ENCODE measurements around the gene ROR1.
"Not testable (repeated sequence)": the region's sequence is repeated elsewhere in the genome, so short reads cannot be mapped to it uniquely, and the experiment has no call there.

The ROR1 gene

DNA sequence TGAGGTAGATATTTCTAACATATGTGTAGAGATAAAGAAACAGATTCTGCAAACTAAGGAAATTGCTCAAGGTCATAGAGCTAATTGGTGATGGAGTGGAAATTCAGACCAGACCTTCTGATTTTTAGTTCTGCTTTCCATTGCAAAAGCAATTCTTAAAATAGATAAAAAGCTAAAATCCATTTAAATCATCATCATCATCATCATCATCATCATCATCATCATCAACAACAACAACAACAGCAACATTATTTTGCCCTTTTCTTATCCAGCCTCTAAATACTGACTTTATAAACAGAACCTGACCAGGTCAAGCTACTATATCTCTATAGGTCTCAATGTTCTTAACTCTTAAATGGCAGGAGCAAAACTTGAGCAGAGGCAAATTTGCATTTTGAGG, 14.0 kb upstream of the ROR1 start:
- no peak for DNase-seq

- DNase-seq, result no peak
Measured at GRCh38 chr1:63770381-63770780, 3.4 kb upstream of the ROR1 start.

DNA sequence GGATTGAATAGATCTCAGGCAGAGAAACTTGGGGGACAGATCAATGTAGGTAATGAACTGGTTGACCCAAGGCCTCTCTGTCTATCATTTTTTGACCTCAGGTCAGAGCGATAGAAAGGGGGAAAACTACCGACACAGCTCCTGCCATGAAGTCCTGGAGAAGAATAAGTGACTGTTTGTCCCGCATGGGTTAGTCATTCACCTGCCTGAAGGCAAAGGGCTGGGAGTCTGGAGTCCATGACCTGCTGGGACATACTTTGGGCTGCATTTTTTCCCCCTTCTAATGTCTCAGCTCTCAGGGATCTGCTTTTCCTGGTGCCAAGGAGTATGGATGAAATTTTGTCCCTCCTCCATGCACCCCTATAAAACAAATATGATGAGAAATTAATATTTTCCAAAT, 1.6 kb upstream of the ROR1 start:
- DNase-seq, result no peak

DNA sequence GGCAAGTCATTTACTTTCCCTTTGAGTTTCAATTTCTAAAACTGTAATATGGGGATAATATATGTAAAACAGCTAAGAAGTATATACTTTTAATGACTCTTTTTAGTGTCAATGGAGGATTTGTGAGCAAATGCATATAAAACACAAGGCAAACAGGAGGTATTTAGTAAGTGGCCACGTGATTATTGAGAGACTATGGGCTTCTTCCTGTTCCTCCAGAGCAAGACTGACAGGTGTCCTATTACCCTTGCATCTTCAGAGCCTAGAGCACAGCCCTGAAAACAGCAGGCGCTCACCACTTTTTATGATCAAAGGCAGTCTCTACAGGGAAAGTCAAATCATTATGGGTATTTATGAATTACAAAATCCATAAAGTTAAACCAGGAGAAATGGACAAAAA, 941 bp upstream of the ROR1 start:
- DNase-seq, result no peak

DNA sequence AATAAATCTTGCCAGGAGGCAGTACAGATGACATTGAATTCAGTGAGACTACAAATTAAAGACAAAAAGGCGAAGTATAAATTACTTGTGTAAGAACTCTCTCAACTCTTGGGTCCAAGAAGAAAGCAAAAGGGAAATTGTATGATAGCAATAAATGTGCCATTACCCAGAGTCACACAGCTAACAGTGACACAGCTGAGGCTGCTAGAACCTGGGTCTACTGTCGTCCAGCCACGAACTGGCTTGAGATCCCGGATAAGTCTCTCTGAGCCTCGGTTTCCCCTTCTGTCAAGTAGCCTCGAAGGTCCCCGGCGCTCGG, 362 bp upstream of the ROR1 start:
- no peak for DNase-seq

DNA sequence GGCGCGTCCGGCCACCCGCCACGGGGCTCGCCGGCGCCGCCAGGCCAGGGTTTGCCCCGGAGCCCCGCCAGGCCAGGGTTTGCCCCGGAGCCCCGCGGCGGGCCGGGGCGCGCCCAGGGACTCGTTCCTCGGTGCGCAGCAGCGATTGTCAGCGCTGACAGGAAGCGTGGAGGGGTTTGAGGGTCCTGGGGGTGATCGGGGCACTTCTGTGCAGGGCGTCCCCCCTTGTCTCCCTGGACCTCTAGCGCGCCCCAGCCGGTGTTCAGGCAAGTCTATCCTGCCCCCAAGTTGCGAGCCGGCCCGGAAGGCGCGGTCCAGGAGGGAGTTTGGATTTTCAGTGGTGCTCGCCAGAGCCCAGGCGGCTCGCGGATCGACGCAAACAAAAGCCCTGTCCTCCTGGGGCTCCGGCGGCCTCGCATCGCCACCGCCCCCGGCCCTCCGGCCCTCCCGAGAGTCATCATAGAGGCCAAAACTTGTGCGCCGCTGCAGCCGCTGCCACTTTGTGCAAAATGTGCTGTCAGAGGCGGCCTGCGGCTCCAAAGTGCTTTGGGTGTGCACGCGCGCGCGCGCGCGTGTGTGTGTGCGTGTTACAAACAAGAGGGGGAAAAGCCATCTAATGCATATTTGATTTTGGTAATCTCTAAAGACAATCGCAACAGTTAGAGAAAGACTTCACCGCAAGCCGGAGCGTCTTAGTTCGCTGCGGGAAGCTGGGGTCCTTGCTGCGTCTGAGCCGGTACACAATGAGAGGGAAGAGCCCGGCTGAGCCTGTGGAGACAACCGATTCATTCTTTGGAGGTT, 1.0 kb downstream of the ROR1 start:
- DNase-seq, result no peak

DNA sequence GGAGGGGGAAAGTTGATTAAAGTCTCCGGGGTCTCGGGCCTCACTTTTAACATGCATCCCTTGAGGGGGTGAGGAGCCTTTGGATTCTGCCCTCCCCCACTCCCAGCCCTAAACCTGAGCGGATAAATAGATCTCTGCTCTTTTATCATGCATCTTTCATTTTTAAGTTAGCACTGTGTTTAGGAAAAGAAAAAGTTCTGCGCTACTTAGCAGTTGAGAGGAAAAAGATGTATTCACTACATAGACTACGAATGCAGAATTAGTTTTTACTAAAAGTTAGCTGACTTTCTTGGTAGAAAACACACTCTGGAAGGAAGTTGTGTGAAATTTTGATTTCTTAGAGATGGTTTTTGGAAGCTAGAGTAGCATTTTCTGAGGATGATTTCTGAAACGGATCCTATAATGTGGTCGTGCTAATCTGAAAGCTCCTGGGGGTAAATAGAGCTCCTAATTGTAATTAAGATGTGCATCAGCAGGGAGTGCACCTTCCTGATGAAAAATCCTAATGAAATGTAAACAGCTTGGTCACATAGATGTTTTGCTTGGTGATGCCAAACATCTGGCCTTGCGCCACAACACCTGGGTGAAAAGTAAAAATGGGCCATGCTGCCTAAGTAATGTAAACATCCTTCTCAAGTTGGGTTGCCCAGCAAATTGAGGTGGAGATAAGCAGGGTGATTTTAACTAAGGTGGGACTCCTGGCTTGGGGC, 1.8 kb downstream of the ROR1 start:
- DNase-seq, result no peak

DNA sequence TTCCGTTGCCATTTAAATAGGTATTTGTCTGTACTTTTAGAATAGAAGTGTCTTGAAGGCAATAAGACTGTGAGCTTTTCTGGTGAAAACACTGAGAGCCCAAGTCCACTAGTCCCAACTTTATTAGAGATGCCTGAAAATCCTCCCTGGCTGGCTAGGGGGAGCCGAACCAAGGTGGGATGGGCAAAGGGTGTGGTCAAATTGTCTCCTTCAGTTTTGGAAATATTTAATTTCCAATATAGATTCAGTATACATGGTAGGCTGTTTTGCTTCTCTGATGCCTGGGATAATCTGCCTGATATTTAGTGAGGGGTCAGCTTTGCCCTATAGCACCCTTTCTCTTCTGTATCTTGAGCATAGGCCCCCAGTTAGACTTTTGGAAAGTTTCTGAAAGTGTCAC, 3.5 kb downstream of the ROR1 start:
- DNase-seq, result no peak

DNA sequence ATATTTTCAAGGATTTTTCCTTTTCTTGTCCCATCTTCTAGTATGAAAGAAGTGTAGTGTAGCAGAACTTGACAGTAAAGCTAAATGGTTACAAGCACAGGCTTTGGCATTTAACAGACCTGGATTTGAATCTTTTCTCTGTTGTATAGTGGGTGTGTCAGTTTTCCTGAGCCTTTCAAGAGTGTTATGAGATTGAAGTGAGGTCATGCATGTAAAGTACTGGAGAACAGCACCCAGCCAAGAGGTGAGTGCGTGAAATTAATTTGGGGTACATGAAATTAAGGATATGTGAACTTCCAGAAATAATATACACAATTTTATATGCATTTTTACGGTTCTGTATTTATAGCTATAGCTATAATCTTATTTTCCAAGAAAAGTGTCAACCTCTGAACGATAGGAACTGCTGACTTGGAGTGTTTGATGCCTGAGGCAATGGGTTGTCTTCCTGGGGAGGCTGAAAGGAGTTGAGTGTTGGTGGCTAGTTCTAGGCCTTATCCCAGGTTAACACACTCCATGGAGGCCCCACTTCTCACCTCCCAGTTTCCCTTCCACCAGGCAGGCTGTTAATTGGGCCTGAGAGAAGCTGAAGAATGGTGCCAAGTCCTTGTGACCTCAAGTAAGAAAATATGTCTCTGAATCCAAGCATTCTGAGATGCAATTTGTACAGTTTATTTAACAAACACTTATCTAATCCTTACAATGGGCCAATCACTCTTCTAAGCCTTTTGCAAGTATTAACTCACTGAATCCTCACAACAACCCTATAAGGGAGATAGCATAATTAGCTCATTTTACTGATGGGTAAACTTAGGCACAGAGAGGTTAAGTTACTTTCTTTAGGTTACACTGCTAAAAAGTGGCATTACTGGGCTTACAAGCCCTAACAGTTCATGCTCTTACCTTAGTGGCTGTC, 4.4 kb downstream of the ROR1 start:
- no peak for DNase-seq

DNA sequence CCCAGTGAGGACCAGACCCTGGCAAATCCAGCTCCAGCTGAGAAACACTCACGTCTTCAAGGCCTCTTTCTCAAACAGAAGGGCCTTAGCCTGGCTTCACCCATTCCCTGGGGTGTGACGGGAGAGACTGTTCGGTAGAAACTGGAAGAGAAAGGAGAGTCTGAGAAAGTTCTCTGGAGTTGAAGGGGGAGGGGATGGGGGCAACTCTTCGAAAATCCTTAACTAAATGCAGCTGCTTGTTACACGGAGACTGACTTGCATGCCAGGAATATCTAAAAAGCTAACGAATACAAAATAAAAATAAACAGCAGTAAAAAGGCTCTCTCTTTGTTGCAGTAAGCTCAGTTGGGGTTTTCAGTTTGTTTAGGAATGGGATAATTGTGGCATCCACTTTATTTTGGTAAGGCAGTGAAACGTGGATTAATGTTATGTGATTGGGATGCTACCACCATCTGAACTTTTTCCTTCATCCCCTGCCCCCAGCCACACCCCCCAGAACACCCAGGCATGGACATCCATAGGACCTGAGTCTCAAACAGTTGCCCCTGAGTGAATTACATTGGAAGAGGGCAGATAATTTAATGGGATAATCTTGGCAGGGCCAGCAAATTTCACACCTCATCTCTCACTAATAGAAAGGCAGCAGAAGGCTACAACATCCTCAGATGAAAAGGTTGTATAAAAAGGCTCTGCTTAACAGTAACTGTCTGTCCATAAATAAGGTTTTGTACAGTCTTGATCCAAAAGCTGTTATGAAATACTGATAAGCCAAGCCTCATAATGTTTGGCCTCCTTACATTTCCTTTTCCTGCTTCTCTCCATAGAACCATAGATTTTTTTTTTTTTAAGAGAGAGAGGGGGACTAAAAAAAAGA, 5.8 kb downstream of the ROR1 start:
- DNase-seq, result no peak

DNA sequence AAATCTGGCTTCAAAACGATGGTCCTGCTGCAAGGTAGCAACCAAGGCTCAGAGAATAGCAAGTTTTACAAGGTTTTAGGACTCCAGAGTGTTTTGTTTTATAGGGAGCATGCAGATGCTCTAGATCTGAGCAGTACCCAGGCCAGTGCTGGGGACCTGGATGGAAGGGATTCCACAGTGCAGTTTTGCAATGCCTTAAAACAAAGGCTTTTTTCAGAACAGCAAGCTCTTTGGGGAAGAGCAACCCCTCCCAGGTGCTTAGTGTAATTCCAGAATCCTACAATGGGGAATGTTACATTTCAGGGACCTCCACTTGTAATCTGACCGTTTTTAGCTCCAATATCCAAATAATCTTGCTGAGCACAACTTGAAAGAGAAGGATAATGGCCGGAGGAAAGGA, 6.7 kb downstream of the ROR1 start:
- DNase-seq, result no peak

DNA sequence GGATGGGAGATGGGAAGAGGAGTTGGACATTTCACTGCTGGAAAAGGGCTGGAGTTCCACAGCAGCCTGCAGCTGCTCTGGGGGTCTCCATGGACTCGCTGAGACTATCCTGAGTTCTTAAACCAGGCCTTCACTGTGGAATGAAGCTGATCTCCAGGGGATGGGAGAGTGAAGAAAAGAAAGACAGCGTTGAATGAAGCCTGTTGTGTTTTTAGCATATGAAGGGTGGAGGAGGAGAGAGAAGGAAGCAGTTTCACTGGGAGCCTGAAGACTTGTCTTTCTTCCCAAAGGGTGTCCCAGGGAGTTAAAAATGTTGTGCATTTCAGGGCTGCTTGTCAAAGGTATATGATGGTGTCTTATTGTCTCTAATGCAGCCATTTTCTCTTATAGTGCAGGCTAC, 9.2 kb downstream of the ROR1 start:
- no peak for DNase-seq

GRCh38 chr1:63784083-63784482, 10.3 kb downstream of the ROR1 start:
- DNase-seq, result no peak

DNA sequence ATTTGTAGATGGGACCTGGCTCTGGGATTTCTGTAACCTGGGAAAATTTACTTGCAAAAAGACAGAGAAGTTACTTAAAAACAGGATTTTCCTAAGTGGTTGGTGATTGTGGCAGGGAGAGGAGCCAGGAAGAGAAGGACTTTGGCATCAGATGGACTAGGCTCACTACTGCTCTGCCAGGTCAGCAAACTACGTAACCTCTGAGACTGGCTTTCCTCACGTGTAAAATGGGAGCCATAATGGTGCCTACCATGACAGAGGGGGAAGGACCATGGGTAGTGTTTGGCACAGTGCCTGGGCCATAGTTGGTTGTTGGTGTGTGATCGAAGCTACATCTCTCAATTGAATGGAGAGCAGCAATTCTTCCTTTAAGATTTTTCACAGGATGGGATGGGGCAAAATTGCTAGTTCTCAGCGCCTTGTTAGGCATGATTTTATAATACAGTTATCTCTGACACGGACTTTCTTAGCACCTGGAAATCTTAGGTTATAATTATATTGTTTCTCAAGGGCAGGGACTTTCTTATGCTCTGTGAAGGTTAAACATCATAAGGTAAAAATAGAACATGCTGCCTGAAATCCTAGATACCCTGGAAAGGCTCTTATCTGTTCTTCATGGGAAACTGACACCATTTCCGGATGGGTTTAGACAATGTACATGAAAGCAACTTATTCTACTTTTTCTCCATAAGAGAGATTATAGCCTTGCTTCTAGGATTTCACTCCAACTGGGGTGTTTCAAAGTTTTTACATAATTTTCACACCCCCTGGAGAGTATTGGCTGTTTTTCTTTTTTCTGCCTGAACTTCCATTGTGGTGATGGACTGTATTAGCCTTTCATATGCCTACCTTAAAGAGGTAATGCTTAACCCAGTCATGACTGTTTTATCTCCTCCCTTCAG, 10.9 kb downstream of the ROR1 start:
- no peak for DNase-seq

GRCh38 chr1:63787270-63787669, 13.5 kb downstream of the ROR1 start:
- DNase-seq, result not testable (repeated sequence)

DNA sequence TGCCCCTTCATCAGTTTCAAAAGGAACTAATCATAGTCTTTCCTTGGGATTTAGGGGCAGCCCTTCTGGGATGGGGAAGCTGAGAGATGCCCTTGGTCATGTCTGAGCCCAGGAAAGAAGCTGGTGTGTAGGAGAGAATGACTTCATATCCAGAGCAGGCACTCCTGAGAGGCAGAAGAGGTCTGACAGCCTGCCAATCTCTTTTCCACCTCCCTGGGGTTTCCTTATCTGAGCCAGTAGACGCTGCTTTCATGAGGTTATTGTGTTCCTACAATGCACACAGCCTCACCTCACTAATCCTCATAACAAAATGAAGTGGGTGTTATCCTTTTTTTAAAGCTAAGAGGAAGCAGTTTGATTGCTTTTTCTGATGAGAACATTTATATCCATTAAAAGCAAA, 14.1 kb downstream of the ROR1 start:
- no peak for DNase-seq

GRCh38 chr1:63789856-63790605, 16.2 kb downstream of the ROR1 start:
- no peak for DNase-seq

DNA sequence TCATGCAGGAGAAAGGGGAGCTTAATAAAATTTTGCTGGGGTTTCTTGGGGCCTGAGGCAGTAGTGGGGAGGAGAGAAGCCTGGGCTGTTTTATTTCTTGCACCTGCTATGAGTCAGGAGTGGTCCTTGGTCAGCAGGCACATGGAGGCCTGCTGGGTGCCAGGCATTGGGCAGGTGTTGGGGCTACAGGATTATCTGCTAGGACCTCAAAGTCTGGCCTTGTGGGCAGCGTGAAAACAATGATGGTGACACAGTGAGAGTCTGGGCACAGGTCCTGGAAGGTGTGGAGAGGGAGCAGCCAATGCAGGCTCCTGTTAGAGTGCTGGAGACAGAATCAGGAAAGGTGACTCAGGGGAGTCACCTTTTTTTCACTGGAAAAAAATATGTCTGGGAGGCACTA, 17.2 kb downstream of the ROR1 start:
- no peak for DNase-seq

DNA sequence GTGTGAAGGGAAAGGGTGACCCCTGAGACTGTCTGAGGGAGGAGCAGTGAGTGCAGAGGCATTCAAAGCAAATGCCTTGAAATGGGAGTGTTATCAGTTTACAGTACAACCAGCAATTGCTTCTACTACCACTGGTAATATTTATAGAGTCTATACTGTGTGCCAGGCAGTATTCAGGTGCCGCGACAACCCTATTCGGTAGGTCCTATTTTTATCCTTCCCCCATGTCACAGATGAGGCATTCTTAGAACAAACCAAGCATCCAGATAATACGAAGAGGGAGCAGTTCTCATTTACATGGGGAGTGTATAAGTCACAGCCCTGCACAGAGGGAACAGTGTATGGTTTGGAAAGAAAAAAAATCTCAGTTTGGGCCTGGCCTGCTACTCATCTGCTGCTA, 18.3 kb downstream of the ROR1 start:
- no peak for DNase-seq

DNA sequence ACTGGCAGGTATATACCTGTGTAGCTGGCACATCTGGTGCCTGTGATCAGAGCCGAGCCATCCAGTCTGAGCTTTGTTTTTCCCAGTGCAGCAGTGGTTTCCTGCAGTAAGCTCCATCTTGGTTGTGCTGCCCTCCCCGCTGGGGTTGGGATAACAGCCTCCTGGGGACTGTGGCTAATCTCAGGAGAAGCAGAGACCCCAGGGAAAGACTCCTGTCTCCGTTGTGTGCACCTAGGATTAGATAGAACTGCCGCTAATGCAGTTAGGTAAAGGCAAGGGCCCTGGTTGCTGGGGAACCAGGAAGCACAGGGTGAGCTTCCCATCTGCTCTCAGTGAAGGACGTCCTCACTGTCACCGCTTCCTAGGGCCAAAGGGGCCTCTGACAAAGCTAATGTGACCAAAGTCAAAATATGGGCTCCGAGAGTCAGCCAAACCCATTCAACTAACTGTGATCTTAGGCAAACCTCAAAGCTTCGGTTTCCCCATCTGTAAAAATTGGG, 20.0 kb downstream of the ROR1 start:
- DNase-seq, result no peak

GRCh38 chr1:63794354-63794753, 20.5 kb downstream of the ROR1 start:
- DNase-seq, result no peak

Data from GF-D8 (cell line).